Ammon's horn (tissue), 1 donor: Measurements from ENCODE around the gene HELLS.
"Not testable (repeated sequence)": the region's sequence is repeated elsewhere in the genome, so short reads cannot be mapped to it uniquely, and the experiment has no call there.

ENCODE experiments used
- DNase-seq: peaks from one replicate; pipeline ENCODE4 v3.0.0-alpha.2; 2016; ENCODE audit warnings: low spot score

Gene HELLS

GRCh38 chr10:94608559-94608958 lies 63.0 kb downstream of the HELLS start:
- DNase-seq, result no peak

GRCh38 chr10:94614558-94614957 lies 69.0 kb downstream of the HELLS start:
- DNase-seq, result no peak

- no peak for DNase-seq
Observed at GRCh38 chr10:94617389-94617944, 71.9 kb downstream of the HELLS start.

GRCh38 chr10:94622666-94623205 lies 77.1 kb downstream of the HELLS start:
- DNase-seq, result no peak

GRCh38 chr10:94623572-94623971 lies 78.0 kb downstream of the HELLS start:
- no peak for DNase-seq

GRCh38 chr10:94626476-94626875 lies 80.9 kb downstream of the HELLS start:
- no peak for DNase-seq

- DNase-seq, result no peak
Observed at GRCh38 chr10:94627511-94627910, 81.9 kb downstream of the HELLS start.

GRCh38 chr10:94630017-94630688 lies 84.6 kb downstream of the HELLS start:
- peak; percentile 10 for DNase-seq

GRCh38 chr10:94631077-94631875 lies 85.7 kb downstream of the HELLS start:
- DNase-seq, result no peak

- DNase-seq, result no peak
Observed at GRCh38 chr10:94632954-94633353, 87.4 kb downstream of the HELLS start.

GRCh38 chr10:94638097-94638496 lies 92.5 kb downstream of the HELLS start:
- DNase-seq, result not testable (repeated sequence)

GRCh38 chr10:94639902-94640301 lies 94.3 kb downstream of the HELLS start:
- no peak for DNase-seq

- no peak for DNase-seq
Observed at GRCh38 chr10:94640562-94640961, 95.0 kb downstream of the HELLS start.

GRCh38 chr10:94641480-94641879 lies 95.9 kb downstream of the HELLS start:
- no peak for DNase-seq

- no peak for DNase-seq
Observed at GRCh38 chr10:94644352-94644751, 98.8 kb downstream of the HELLS start.

GRCh38 chr10:94645285-94645684 lies 99.7 kb downstream of the HELLS start:
- no peak for DNase-seq
